ENCODE measurements around the gene PDZD2. TPM values are rescaled to one million over a fixed set of nuclear protein-coding genes. Genes with fewer than 3 reads are reported as not detected.
"Not testable (repeated sequence)": the region's sequence is repeated elsewhere in the genome, so short reads cannot be mapped to it uniquely, and the experiment has no call there.

PDZD2 gene
- total RNA-seq, 3 donors from 2014 or later, result 1.8 to 10.1 (median 2.1) TPM

GRCh38 chr5:31688515-31689092, 49.7 kb downstream of the PDZD2 start:
- DNase-seq, result no peak
- Histone ChIP-seq H3K36me3 (ENCODE audit: low read depth) (no peaks in the 10 kb centered on the region), H3K4me1 (ENCODE audit: low read depth) (no peaks in the 10 kb centered on the region), H3K4me3 (no peak overlapping the region), H3K9me3 (no peaks in the 10 kb centered on the region)
- ATAC-seq, result no peak
- no peak for TF ChIP-seq CTCF (IDR thresholded peaks at IDR 0.05)
- intact Hi-C loops (cut with DNase I, micrococcal nuclease), result no loop called here

DNA sequence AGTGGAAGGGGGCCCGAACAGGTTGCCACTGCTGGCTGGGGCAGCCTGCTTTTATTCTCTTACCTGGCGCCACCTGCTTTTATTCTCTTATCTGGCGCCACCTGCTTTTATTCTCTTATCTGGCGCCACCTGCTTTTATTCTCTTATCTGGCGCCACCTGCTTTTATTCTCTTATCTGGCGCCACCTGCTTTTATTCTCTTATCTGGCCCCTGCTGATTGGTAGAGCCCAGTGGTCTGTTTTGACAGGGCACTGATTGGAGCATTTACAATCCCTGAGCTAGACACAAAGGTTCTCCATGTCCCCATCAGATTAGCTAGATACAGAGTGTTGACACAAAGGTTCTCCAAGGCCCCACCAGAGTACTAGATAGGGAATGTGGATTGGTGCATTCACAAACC, 52.5 kb downstream of the PDZD2 start:
- ATAC-seq; H3K4me1 ChIP-seq (ENCODE audit: low read depth); H3K9me3 ChIP-seq; intact Hi-C loops (cut with DNase I, micrococcal nuclease); H3K4me3 ChIP-seq; DNase-seq; H3K36me3 ChIP-seq (ENCODE audit: low read depth): not testable (repeated sequence)

DNA sequence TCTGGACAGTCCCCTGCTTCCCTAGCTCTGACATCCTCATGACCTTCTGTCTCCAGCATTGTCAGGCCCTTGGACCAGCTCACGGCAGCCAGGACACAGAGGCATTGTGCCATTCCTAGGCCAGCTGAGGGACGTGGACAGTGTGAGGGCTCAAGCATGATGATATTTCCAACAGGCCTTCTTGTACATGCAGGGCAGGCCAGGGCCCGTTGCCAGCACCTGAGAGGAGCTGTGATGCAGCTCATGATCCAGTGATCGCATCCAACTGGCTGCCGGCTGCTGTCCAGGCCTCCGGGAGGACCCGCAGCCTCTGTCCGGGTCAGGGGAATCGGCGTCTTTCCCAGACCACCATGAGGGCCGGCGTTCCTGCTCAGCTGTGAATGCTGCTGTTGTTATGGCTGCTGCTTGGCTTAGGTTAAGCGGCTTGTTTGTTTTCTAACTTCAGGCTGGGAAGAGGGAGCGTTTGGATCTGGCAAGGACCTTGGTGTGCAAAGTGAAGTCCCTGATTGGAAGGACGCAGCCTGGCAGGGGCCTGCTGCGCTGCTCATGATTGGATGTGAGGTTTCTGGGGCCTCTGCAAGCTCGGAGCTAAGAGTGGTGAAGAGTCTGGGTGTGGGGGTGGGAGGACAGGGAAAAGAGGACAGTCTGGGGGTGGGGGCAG, 53.8 kb downstream of the PDZD2 start:
- Histone ChIP-seq H3K4me1 (ENCODE audit: low read depth) (no peaks in the 10 kb centered on the region), H3K4me3 (no peak overlapping the region), H3K9me3 (no peaks in the 10 kb centered on the region), H3K36me3 (ENCODE audit: low read depth) (no peaks in the 10 kb centered on the region)
- intact Hi-C loops (cut with DNase I, micrococcal nuclease), result no loop called here
- DNase-seq (no peak), ATAC-seq (no peak)
- no peak for TF ChIP-seq CTCF (IDR thresholded peaks at IDR 0.05)

- TF ChIP-seq CTCF (IDR thresholded peaks at IDR 0.05), result no peak
- no peak for DNase-seq
- no peak for ATAC-seq
- no peak overlapping the region for H3K4me3 ChIP-seq
- no peaks in the 10 kb centered on the region for H3K9me3 ChIP-seq
- no peaks in the 10 kb centered on the region for H3K4me1 ChIP-seq (ENCODE audit: low read depth)
- intact Hi-C loops (cut with DNase I, micrococcal nuclease), result no loop called here
- H3K36me3 ChIP-seq (ENCODE audit: low read depth), result no peaks in the 10 kb centered on the region
Observed at GRCh38 chr5:31698673-31699072, 59.7 kb downstream of the PDZD2 start.

GRCh38 chr5:31701642-31702299, 62.8 kb downstream of the PDZD2 start:
- Histone ChIP-seq H3K36me3 (ENCODE audit: low read depth) (no peaks in the 10 kb centered on the region), H3K4me3 (no peak overlapping the region), H3K4me1 (ENCODE audit: low read depth) (no peaks in the 10 kb centered on the region), H3K9me3 (no peaks in the 10 kb centered on the region)
- TF ChIP-seq CTCF (IDR thresholded peaks at IDR 0.05), result no peak
- intact Hi-C loops (cut with DNase I, micrococcal nuclease), result no loop called here
- ATAC-seq (no peak), DNase-seq (no peak)

GRCh38 chr5:31702712-31703111, 63.8 kb downstream of the PDZD2 start:
- Histone ChIP-seq H3K36me3 (ENCODE audit: low read depth) (no peaks in the 10 kb centered on the region), H3K4me1 (ENCODE audit: low read depth) (no peaks in the 10 kb centered on the region), H3K4me3 (no peak overlapping the region), H3K9me3 (no peaks in the 10 kb centered on the region)
- DNase-seq (no peak), ATAC-seq (no peak)
- intact Hi-C loops (cut with DNase I, micrococcal nuclease), result no loop called here
- no peak for TF ChIP-seq CTCF (IDR thresholded peaks at IDR 0.05)
